ENCODE data around the gene PEAK1. TPM values are rescaled to one million over a fixed set of nuclear protein-coding genes. Genes with fewer than 3 reads are reported as not detected.

PEAK1 gene
- total RNA-seq, 2 donors from 2014 or later: 16.2 to 16.6 TPM

DNA sequence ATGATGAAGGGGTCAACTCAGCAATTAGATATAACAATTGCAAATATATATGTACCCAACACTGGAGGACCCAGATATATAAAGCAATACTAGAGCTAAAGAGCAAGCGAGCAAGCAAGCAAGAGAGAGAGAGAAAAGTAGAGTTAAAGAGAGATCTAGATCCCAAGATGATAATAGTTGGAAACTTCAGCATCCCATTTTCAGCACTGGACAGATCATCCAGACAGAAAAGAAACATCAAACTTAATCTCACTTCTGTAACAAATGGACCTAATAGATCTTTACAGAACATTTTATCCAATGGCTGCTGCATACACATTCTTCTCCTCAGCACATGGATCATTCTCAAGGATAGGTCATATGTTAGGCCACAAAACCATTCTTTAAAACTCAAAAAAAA lies 23.2 kb downstream of the PEAK1 start:
- Mint-ChIP-seq H3K9me3 (peaks cover 25% of the 10 kb centered on the region), H3K27ac (no peak overlapping the region), H3K36me3 (ENCODE audit: low read depth) (no peaks in the 10 kb centered on the region), H3K4me3 (no peak overlapping the region), H3K27me3 (no peaks in the 10 kb centered on the region), H3K4me1 (no peaks in the 10 kb centered on the region)
- no peak for ATAC-seq (replicated peaks)

DNA sequence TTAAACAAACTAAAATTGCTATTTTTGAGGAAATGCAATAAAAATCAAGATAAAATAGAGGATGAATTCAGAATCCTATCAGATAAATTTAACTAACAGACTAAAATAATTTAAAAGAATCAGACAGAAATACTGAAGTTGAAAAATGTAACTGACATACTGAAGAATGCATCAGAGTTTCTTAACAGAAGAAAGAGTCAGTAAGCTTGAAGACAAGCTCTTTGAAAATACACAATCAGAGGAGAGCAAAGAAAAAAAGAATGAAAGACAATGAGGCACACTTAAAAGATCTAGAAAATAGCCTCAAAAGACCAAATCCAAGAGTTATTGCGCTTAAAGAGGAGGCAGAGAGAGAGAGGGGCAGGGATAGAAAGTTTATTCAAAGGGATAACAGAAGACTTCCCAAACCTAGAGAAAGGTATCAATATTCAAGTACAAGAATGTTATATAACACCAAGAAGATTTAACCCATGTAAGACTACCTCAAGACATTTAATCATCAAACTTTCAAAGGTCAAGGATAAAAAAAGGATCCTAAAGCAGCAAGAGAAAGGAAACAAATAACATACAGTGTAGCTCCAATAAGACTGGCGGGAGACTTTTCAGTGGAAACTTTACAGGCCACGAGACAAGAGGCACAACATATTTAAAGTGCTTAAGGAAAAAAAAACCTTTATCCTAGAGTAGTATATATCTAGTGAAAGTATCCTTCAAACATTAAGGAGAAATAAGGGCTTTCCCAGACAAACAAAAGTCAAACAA lies 24.7 kb downstream of the PEAK1 start:
- no peaks in the 10 kb centered on the region for H3K27me3 Mint-ChIP-seq
- ATAC-seq (replicated peaks): no peak
- H3K4me3 Mint-ChIP-seq: no peak overlapping the region
- no peaks in the 10 kb centered on the region for H3K36me3 Mint-ChIP-seq (ENCODE audit: low read depth)
- peaks cover 25% of the 10 kb centered on the region for H3K9me3 Mint-ChIP-seq
- H3K4me1 Mint-ChIP-seq: no peaks in the 10 kb centered on the region
- H3K27ac Mint-ChIP-seq: no peak overlapping the region

DNA sequence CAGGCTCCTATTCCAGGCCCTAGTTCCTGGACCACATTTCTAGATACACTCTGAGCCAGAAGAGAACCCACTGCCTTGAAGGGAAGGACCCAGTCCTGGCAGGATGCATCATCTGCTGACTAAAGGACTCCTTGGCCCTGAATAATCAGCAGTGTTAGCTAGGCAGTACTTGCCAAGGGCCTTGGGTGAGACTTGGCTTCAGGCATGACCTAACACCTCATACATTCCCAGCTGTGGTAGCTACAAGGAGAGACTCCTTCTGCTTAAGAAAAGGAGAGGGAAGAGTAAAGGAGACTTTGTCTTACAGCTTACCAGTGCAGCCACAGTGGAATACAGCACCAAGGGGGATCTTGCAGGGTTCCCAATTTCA lies 26.4 kb downstream of the PEAK1 start:
- no peaks in the 10 kb centered on the region for H3K4me1 Mint-ChIP-seq
- no peaks in the 10 kb centered on the region for H3K36me3 Mint-ChIP-seq (ENCODE audit: low read depth)
- H3K27ac Mint-ChIP-seq: no peak overlapping the region
- H3K4me3 Mint-ChIP-seq: no peak overlapping the region
- no peaks in the 10 kb centered on the region for H3K27me3 Mint-ChIP-seq
- peaks cover 15% of the 10 kb centered on the region for H3K9me3 Mint-ChIP-seq
- ATAC-seq (replicated peaks): no peak

DNA sequence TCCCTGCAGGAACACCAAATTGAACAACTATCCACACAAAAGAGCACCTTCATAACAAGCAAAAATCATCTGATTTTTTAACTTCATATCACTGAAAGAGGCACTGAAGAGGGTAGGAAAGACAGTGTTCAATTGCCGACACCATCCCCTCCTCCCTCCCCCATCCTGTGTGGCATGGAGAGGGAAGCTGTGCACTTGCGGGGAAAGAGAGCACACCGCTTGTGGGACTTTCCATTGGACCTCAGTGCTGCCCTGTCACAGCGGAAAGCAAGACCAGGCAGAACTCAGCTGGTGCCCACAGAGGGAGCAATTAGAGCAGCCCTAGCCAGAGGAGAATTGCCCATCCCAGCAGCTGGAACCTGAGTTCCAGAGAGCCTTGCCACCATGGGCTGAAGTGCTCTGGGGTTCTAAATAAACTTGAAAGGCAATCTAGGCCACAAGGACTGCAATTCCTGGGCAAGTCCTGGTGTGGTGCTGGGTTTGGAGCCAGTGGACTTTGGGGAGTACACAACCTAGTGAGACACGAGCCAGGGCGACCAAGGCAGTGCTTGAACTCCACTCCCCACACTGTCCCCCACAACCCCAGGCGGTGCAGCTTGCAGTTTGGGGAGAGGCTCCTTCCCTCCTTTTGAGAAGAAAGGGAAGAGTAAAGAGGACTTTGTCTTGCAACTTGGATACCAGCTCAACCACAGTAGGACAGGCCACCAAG lies 27.0 kb downstream of the PEAK1 start:
- ATAC-seq (replicated peaks): no peak
- H3K4me1 Mint-ChIP-seq: no peaks in the 10 kb centered on the region
- H3K4me3 Mint-ChIP-seq: no peak overlapping the region
- no peaks in the 10 kb centered on the region for H3K36me3 Mint-ChIP-seq (ENCODE audit: low read depth)
- no peaks in the 10 kb centered on the region for H3K27me3 Mint-ChIP-seq
- no peak overlapping the region for H3K27ac Mint-ChIP-seq
- peaks cover 12% of the 10 kb centered on the region for H3K9me3 Mint-ChIP-seq

DNA sequence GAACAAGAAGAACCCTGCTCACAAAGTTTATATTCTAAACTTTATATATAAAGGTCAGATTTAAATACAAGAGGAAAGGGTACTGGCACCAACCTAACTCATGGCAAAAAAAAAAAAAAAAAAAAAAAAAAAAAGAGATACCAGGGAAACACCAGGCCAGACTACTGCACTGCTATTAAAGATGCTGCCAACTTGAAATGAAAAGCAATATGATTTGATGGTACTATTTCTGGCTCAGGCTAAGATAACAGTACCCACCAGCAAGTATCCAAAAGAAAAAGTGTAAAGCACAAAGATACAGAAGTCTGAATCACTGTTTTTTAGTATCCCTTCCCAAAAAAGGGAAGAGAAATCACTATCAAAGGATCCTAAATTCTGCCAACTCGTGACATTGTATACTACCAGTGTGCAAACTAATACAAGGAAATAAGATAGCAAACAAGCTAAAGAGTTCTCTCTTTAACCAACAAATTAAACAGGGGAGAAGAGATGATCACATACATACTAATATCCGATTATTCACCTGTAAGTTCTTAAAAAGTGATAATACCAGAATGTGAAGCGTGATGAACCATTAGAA lies 28.4 kb downstream of the PEAK1 start:
- ATAC-seq (replicated peaks): no peak
- H3K36me3 Mint-ChIP-seq (ENCODE audit: low read depth): no peaks in the 10 kb centered on the region
- H3K4me1 Mint-ChIP-seq: no peaks in the 10 kb centered on the region
- no peak overlapping the region for H3K4me3 Mint-ChIP-seq
- no peak overlapping the region for H3K27ac Mint-ChIP-seq
- H3K27me3 Mint-ChIP-seq: no peaks in the 10 kb centered on the region
- peaks cover 10% of the 10 kb centered on the region for H3K9me3 Mint-ChIP-seq

DNA sequence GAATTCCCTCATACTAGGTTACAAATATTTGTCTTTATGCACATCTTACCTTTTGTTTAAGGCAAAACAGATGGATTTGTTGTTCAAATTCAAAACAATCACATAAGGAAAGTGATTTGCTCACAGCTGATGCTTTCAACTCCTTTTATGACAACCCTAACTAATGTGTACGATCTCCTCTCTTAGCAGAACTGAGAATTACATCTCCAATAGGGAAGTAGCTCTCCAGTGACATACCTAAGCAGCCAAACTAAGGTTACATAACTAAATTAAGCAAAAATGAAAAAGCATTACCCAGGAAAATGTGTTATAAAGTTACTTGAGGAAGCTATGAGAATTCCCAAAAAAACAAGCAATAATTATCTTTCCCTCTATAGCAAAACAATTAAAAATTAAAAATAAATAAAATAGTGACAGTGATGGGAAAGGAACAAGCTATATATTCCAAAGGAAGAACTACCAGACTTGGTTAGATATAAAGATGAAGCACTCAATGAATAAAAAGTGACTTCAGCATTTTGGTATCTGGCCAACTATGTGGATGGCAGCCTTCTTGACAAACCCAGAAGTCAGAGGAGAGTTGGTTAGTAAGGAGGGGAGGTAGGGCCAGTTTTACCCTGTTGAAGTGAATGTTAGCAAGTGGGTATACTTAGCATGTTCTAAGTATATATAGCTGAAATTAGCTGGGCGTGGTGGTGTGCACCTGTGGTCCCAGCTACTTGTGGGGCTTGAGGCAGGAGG lies 32.4 kb downstream of the PEAK1 start:
- Mint-ChIP-seq H3K27ac (no peak overlapping the region), H3K9me3 (no peaks in the 10 kb centered on the region), H3K4me3 (no peak overlapping the region), H3K4me1 (no peaks in the 10 kb centered on the region), H3K36me3 (ENCODE audit: low read depth) (no peaks in the 10 kb centered on the region), H3K27me3 (no peaks in the 10 kb centered on the region)
- no peak for ATAC-seq (replicated peaks)

DNA sequence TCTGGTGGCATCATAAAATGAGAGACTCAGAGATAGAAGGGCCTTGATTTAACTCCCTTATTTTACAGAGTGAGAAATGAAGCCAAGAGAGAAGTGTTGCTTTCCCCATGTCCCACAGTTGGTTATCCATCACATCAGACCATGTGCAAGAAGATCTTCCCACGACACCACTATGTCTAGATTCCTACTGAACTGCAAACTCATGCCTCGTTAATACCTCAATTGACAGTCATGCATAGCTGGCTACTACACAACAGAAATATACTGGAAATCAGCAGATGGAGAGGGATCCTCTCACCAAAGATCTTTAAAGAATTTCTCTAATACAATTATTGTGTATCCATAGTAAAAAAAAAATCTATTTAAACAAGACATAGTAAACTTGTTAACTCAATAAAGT lies 33.3 kb downstream of the PEAK1 start:
- ATAC-seq (replicated peaks): no peak
- Mint-ChIP-seq H3K9me3 (no peaks in the 10 kb centered on the region), H3K27ac (no peak overlapping the region), H3K4me1 (no peaks in the 10 kb centered on the region), H3K36me3 (ENCODE audit: low read depth) (no peaks in the 10 kb centered on the region), H3K27me3 (no peaks in the 10 kb centered on the region), H3K4me3 (no peak overlapping the region)

DNA sequence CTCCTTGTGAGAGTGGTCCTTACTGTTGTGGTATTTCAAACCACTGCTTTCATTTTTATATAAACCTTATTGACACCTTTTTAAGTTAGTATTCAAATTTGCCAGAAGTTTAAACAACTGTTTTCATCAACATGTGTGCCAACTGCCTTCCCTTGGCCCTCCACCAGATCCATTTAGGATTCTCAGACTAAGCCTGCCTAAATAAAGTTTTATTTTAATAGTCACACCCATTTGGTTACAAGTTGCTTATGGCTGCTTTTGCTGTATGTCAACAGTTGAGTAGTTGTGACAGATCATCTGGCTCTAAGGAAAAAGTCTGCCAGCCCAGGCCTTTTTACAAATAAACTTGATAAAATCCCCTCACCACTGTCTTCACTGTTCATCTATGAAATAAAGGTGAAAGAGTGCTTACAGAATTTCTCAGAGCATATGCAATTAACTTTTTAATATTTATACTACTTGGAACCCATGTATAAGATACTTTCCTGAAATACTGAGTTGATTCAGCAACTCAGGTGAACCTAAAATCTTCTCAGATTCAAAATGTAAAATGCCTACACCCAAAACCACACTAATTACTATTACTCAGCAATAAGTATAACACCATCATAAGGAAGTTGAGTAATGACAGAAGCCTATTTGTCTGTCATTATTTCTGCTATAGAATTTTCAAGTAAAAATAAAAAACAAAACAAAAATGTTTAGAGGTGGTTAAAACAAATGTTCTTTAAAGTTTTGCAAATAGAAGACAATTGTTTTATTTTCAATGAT lies 35.1 kb downstream of the PEAK1 start:
- Mint-ChIP-seq H3K4me3 (no peak overlapping the region), H3K36me3 (ENCODE audit: low read depth) (no peaks in the 10 kb centered on the region), H3K9me3 (no peaks in the 10 kb centered on the region), H3K27ac (no peak overlapping the region), H3K27me3 (no peaks in the 10 kb centered on the region), H3K4me1 (no peaks in the 10 kb centered on the region)
- no peak for ATAC-seq (replicated peaks)

DNA sequence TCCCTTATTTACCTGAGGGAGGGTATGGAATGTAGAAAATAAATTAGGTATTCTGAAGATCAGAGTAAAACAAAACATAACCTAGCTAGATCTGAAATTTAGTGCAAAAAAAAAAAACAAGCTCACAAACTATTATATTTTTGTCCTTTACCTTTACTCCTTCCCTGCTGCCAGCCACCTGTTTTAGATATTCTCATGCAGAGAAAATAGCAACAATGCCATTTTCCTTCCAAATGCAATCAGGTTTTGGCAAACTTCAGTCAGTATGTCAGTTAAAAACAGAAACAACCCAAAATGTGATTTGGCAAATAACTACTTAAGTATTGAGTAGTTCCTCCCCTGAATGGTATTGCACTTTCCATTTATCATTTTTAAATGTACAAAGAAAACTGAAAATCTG lies 35.8 kb downstream of the PEAK1 start:
- Mint-ChIP-seq H3K4me3 (no peak overlapping the region), H3K27ac (no peak overlapping the region), H3K27me3 (no peaks in the 10 kb centered on the region), H3K36me3 (ENCODE audit: low read depth) (no peaks in the 10 kb centered on the region), H3K4me1 (no peaks in the 10 kb centered on the region), H3K9me3 (no peaks in the 10 kb centered on the region)
- ATAC-seq (replicated peaks): no peak

DNA sequence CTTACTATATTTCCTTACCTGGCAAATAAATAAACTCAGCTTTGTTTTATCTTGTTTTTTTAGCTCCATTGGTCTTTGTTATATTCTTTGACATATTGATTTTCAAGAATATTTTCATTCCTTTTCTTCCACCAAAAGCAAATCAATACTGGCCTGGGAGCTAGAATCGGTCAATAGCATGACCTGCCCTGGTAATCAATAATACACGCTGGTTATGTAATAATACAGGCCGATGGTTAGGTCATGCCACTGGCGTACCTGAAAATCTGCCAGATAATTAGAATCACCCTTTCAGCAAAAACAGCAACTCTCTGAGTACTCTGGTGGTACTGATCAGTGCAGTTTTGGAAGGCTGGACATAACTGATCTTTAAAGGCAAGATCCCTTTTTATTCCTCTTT lies 39.9 kb downstream of the PEAK1 start:
- ATAC-seq (replicated peaks): no peak
- Mint-ChIP-seq H3K27ac (no peak overlapping the region), H3K36me3 (ENCODE audit: low read depth) (no peaks in the 10 kb centered on the region), H3K4me1 (no peaks in the 10 kb centered on the region), H3K4me3 (no peak overlapping the region), H3K9me3 (no peaks in the 10 kb centered on the region), H3K27me3 (no peaks in the 10 kb centered on the region)

DNA sequence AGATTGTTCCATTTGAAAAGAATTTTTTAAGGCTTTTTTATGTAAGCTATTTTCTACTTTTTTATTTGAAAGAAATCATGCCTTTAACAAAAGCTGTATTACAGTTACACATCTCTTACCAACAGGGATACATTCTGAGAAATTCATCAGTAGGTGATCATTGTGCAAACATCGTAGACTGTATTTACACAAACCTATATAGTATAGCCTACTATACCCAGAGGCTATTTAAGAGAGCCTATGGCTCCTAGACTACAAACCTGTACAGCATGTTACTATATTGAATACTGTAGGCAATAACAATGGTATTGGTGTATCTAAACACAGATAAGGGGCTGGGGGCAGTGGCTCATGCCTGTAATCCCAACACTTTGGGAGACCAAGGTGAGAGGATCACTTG lies 43.1 kb downstream of the PEAK1 start:
- no peak for ATAC-seq (replicated peaks)
- Mint-ChIP-seq H3K9me3 (no peaks in the 10 kb centered on the region), H3K36me3 (ENCODE audit: low read depth) (no peaks in the 10 kb centered on the region), H3K27me3 (no peaks in the 10 kb centered on the region), H3K4me1 (no peaks in the 10 kb centered on the region), H3K27ac (no peak overlapping the region), H3K4me3 (no peak overlapping the region)

DNA sequence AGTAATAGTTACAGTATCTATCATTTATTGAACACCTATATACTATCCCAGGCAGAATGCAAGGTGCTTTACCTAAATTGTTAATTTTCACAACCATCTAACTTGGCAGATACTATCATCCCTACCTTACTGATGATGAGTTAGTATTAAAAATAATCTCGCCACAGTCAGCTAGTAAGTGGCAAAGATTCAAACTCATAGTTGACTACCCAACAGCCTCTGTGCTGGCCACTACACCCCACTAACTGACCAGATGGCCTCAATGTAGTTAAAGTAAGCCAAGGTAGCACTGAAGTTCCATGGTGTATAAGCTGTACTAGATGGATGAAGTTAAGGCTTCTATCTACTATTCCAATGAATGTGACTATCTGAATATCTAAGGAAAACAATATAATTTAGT lies 44.8 kb downstream of the PEAK1 start:
- Mint-ChIP-seq H3K36me3 (ENCODE audit: low read depth) (no peaks in the 10 kb centered on the region), H3K27ac (no peak overlapping the region), H3K4me3 (no peak overlapping the region), H3K27me3 (no peaks in the 10 kb centered on the region), H3K4me1 (no peaks in the 10 kb centered on the region), H3K9me3 (no peaks in the 10 kb centered on the region)
- ATAC-seq (replicated peaks): no peak

DNA sequence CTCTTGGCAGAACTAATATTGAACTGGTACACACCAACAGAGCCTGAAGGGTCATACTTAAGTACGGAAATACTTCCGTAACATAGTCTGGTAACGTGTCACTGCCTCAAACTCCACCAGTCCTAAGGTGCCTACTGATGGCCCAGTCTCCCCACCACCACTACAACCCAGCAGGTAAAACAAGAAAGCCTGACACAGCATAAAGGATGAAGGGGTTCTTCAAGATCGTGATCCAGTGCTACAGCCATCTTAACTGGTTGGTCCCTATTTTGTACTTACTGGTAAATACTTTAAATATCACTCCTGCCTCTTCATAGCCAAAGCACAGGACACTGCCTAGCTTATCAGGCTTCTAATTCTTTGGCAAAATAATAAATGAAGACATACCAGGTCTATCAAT lies 46.5 kb downstream of the PEAK1 start:
- no peaks in the 10 kb centered on the region for H3K4me1 Mint-ChIP-seq
- no peaks in the 10 kb centered on the region for H3K9me3 Mint-ChIP-seq
- H3K27me3 Mint-ChIP-seq: no peaks in the 10 kb centered on the region

DNA sequence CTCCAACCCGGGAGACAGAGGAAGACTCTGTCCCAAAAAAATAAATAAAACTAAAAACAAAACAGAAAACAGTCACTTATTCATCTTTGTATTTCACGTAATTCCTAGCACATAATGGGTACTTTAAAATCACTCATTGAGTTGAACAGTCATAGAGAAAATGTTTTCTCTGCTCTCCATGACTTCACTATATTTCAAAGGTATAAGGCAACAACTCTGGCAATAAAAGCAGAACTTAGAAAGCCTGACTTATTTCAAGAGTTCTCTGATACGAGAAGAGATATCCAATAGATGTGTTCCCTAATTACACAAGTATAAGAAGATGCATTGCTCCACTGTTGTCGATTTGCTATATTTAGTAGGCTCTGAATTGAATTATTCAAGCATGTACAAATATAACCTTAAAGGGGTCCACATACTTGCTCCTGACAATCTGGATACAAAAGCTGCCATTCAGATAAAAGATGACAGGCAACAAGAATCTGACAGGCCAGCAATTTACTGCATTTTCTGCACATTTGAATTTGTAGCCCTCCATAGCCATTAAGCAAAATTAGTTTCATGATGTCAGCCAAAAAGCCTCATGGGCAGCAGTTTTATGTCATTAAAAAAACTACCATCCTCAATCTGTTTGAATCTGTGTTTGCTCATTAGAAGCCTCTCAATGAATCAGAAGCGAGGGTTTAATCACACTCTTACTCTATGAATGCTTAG lies 47.9 kb downstream of the PEAK1 start:
- Mint-ChIP-seq H3K9me3 (no peaks in the 10 kb centered on the region), H3K4me1 (no peaks in the 10 kb centered on the region), H3K4me3 (no peak overlapping the region), H3K27me3 (no peaks in the 10 kb centered on the region), H3K27ac (no peak overlapping the region), H3K36me3 (ENCODE audit: low read depth) (no peaks in the 10 kb centered on the region)
- ATAC-seq (replicated peaks): no peak

More for the DNA sequence above, 46.5 kb downstream of the PEAK1 start:
- Mint-ChIP-seq H3K36me3 (ENCODE audit: low read depth) (no peaks in the 10 kb centered on the region), H3K4me3 (no peak overlapping the region), H3K27ac (no peak overlapping the region)
- no peak for ATAC-seq (replicated peaks)

All from activated T-helper 17 cell treated with anti-CD3 and anti-CD28 coated beads, Interleukin-2, amount 50 U/mL, for 72 hours (primary cell).